HCT116 (cell line): ENCODE data around the gene ST7. TPM values are rescaled to one million over a fixed set of nuclear protein-coding genes. Genes with fewer than 3 reads are reported as not detected.

Experiments
- ATAC-seq: fragments of 200-7000 bp; cut with Tn5 transposase; 2 replicates; pipeline ENCODE4 v1.9.1; 2020; ENCODE audit warnings: mild to moderate bottlenecking, moderate library complexity
- BruUV-seq: library from RNA; stranded (reverse); fragments of 400-500 nt; replicated peaks from 2 replicates; lab custom pipeline; 2021; lab: Mats Ljungman, UMichigan
- CTCF ChIA-PET: fragments of 300-600 bp; sonication (Branson Sonifier 250); formaldehyde crosslinking; loops from one replicate; lab custom pipeline; 2021; ENCODE audit warnings: antibody characterized with exemption; lab: Charles Lee
- POLR2A ChIA-PET: fragments of 300-600, 350-600 bp; sonication (Branson Sonifier 250); formaldehyde crosslinking; loops from one replicate; lab custom pipeline; 2021; ENCODE audit warnings: antibody characterized with exemption; lab: Charles Lee
- RAD21 ChIA-PET, 2 experiments: fragments of 300-600 bp; sonication (Branson Sonifier 250); formaldehyde crosslinking; loops; one replicate each; lab custom pipeline; 2023; ENCODE audit warnings: low total read pairs in 2 of 2; ENCODE audit not compliant: uncharacterized antibody in 2 of 2, unreplicated experiment in 2 of 2, low non-redundant PET in 1 of 2; lab: Charles Lee
- DNase-seq: peaks from one replicate; pipeline ENCODE4 v3.0.0-alpha.2; 2010; ENCODE audit warnings: low read depth, low spot score
- H2AFZ ChIP-seq: fragments of 200-600 bp; shearing (Covaris generic), sonication (generic); 2 replicates; pipeline ENCODE4 v1.6.1; 2017; ENCODE audit warnings: low read depth, mixed run types, mixed read lengths, antibody characterized with exemption, low read length; ENCODE audit not compliant: poor library complexity, severe bottlenecking
- H3K27ac ChIP-seq: 2 replicates; pipeline ENCODE4 v1.5.1; 2012; ENCODE audit warnings: low read depth, low read length
- H3K27me3 ChIP-seq: fragments of 200-600 bp; sonication (generic); 2 replicates; pipeline ENCODE4 v1.6.1; 2016; ENCODE audit warnings: mixed run types, low read length, mixed read lengths; ENCODE audit not compliant: insufficient read depth
- H3K36me3 ChIP-seq, 2 experiments: fragments of 200-500 bp in 1 of 2; fragments of 200-600 bp in 1 of 2; sonication (Bioruptor generic) in 1 of 2; sonication (generic) in 1 of 2; 2 replicates each; pipeline versions ENCODE4 v1.5.1 to v1.6.1; 2014 to 2016; ENCODE audit warnings: low read length in 2 of 2, inconsistent platforms in 1 of 2, mixed read lengths in 1 of 2, mixed run types in 1 of 2; ENCODE audit not compliant: insufficient read depth in 2 of 2, control insufficient read depth in 1 of 2
- H3K4me1 ChIP-seq, 2 experiments: fragments of 200-600 bp in 1 of 2; sonication (generic) in 1 of 2; 2 replicates each; pipeline versions ENCODE4 v1.5.1 to v1.6.1; 2012 to 2017; ENCODE audit warnings: low read length in 2 of 2, inconsistent platforms in 1 of 2, mild to moderate bottlenecking in 1 of 2, mixed read lengths in 1 of 2, mixed run types in 1 of 2, moderate library complexity in 1 of 2; ENCODE audit not compliant: insufficient read depth in 2 of 2, control insufficient read depth in 1 of 2
- H3K4me2 ChIP-seq: fragments of 200-600 bp; sonication (generic); 2 replicates; pipeline ENCODE4 v1.6.1; 2017; ENCODE audit warnings: mixed run types, low read length, mixed read lengths
- H3K4me3 ChIP-seq, 2 experiments: fragments of 200-600 bp in 1 of 2; sonication (generic) in 1 of 2; replicated peaks in 1 of 2; 2 replicates each; pipeline ENCODE4 v1.5.1; 2011 to 2016; ENCODE audit warnings: low read length in 2 of 2, control low read depth in 1 of 2, low read depth in 1 of 2, mild to moderate bottlenecking in 1 of 2, mixed read lengths in 1 of 2, mixed run types in 1 of 2
- H3K79me2 ChIP-seq: fragments of 200-600 bp; sonication (generic); 2 replicates; pipeline ENCODE4 v1.6.1; 2017; ENCODE audit warnings: mild to moderate bottlenecking, mixed run types, low read length, moderate library complexity, mixed read lengths; ENCODE audit not compliant: insufficient read depth
- H3K9ac ChIP-seq: fragments of 200-600 bp; sonication (generic); 2 replicates; pipeline ENCODE4 v1.6.1; 2016; ENCODE audit warnings: low read length, mixed read lengths
- H3K9me2 ChIP-seq: fragments of 200-600 bp; sonication (generic), shearing (Covaris generic); 2 replicates; pipeline ENCODE4 v1.6.1; 2017; ENCODE audit warnings: mixed run types, mild to moderate bottlenecking, moderate library complexity; ENCODE audit not compliant: insufficient read depth
- H3K9me3 ChIP-seq, 2 experiments: fragments of 200-500 bp in 1 of 2; fragments of 200-600 bp in 1 of 2; sonication (Bioruptor generic) in 1 of 2; sonication (generic) in 1 of 2; 2 replicates each; pipeline ENCODE4 v1.6.1; 2014 to 2017; ENCODE audit warnings: low read length in 2 of 2, mixed read lengths in 2 of 2, inconsistent platforms in 1 of 2, low read depth in 1 of 2, mild to moderate bottlenecking in 1 of 2, mixed run types in 1 of 2, moderate library complexity in 1 of 2; ENCODE audit not compliant: control insufficient read depth in 1 of 2, insufficient read depth in 1 of 2
- H4K20me1 ChIP-seq: fragments of 200-600 bp; sonication (generic), shearing (Covaris generic); 2 replicates; pipeline ENCODE4 v1.6.1; 2017; ENCODE audit warnings: mixed run types, mild to moderate bottlenecking, moderate library complexity; ENCODE audit not compliant: insufficient read depth
- CBX3 ChIP-seq: IDR thresholded peaks from 2 replicates; pipeline ENCODE4 v1.6.1; 2012; ENCODE audit warnings: low read depth
- CEBPB ChIP-seq: IDR thresholded peaks from 2 replicates; pipeline ENCODE4 v1.6.1; 2012; ENCODE audit warnings: low read depth
- ELF1 ChIP-seq: IDR thresholded peaks from 2 replicates; pipeline ENCODE4 v1.6.1; 2012; ENCODE audit warnings: low read depth, borderline replicate concordance
- EZH2 ChIP-seq: fragments of 200-600 bp; sonication (generic); IDR thresholded peaks from 2 replicates; pipeline ENCODE4 v1.6.1; 2017; ENCODE audit warnings: antibody characterized with exemption, mixed run types
- POLR2A ChIP-seq: IDR thresholded peaks from 2 replicates; pipeline ENCODE4 v1.7.0; 2011; ENCODE audit warnings: borderline replicate concordance; ENCODE audit not compliant: insufficient read depth, insufficient read length; ENCODE audit errors: extremely low read depth
- POLR2AphosphoS5 ChIP-seq: IDR thresholded peaks from 2 replicates; pipeline ENCODE4 v1.6.1; 2011; ENCODE audit warnings: mild to moderate bottlenecking, low read depth, low read length, moderate library complexity
- RAD21 ChIP-seq: IDR thresholded peaks from 2 replicates; pipeline ENCODE4 v1.6.1; 2012; ENCODE audit warnings: low read depth, mild to moderate bottlenecking
- SIN3A ChIP-seq: IDR thresholded peaks from 2 replicates; pipeline ENCODE4 v1.6.1; 2012; ENCODE audit warnings: low read depth
- SP1 ChIP-seq: IDR thresholded peaks from 2 replicates; pipeline ENCODE4 v1.6.1; 2012; ENCODE audit warnings: low read depth
- TCF7L2 ChIP-seq: IDR thresholded peaks from 2 replicates; pipeline ENCODE4 v1.7.0; 2011; ENCODE audit warnings: borderline replicate concordance, inconsistent platforms; ENCODE audit not compliant: insufficient read depth, insufficient read length; ENCODE audit errors: extremely low read depth
- YY1 ChIP-seq: IDR thresholded peaks from 2 replicates; pipeline ENCODE4 v1.6.1; 2011; ENCODE audit warnings: low read length, low read depth, moderate library complexity, mild to moderate bottlenecking; ENCODE audit not compliant: insufficient replicate concordance; ENCODE audit errors: extremely low read depth
- ZBTB33 ChIP-seq: IDR thresholded peaks from 2 replicates; pipeline ENCODE4 v1.6.1; 2011; ENCODE audit warnings: mild to moderate bottlenecking, low read length, moderate library complexity; ENCODE audit not compliant: insufficient replicate concordance; ENCODE audit errors: extremely low read depth
- ZFX ChIP-seq: fragments of 450-650 bp; IDR thresholded peaks from 2 replicates; pipeline ENCODE4 v1.6.1; 2017
- intact Hi-C: fragments of 100-400 bp; cut with micrococcal nuclease; formaldehyde crosslinking; loops from 2 replicates; pipeline ENCODE4 v1.10.0; 2022
- total RNA-seq: library from RNA; stranded (reverse); gene quantifications from one replicate; pipeline ENCODE4 v1.2.1, GENCODE V29; 2021; ENCODE audit not compliant: unreplicated experiment
- TF ChIP-seq, protein P1 (sequence below): IDR thresholded peaks from 2 replicates; pipeline ENCODE4 v1.6.1; 2012
- TF ChIP-seq, protein P2 (sequence below), 3 experiments: fragments of 200-600 bp in 1 of 3; sonication (generic) in 1 of 3; IDR thresholded peaks in 2 of 3; conservative IDR thresholded peaks in 1 of 3; 2 replicates each; pipeline ENCODE4 v1.5.1; 2012 to 2017; ENCODE audit warnings: low read depth in 2 of 3, low read length in 2 of 3, antibody characterized with exemption in 1 of 3, borderline replicate concordance in 1 of 3, control low read depth in 1 of 3, mild to moderate bottlenecking in 1 of 3, mixed read lengths in 1 of 3, mixed run types in 1 of 3, moderate library complexity in 1 of 3; ENCODE audit not compliant: insufficient read depth in 1 of 3

Gene ST7
- total RNA-seq, 1 experiment from 2014 or later = 12.6 TPM

DNA sequence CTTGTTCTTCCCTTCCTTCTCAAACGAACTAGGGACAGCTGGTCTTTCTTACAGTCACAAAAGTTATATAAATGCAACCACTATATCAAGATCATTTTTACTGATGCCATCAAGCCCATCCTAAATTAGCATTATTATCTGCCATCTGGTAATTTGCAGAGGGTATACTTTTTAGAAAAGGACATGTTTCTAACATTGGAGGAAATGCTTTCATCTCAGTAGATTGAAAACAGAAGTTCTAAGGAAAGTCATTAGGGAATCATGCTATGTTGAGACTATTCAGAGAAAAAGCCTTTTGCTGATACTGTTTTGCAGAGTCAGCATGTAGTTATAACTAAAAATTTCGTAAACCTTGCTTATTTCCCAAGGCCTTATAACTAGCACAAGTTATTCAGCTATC lies 222.9 kb downstream of the ST7 start:
- RAD21 ChIA-PET = no interaction called here
- CTCF ChIA-PET = no interaction called here
- Histone ChIP-seq H3K27me3 (no peaks in the 10 kb centered on the region), H3K36me3 (no peaks in the 10 kb centered on the region), H3K4me2 (no peak overlapping the region), H3K4me1 (no peaks in the 10 kb centered on the region), H3K27ac (no peak overlapping the region), H4K20me1 (no peaks in the 10 kb centered on the region), H3K9ac (no peak overlapping the region), H3K79me2 (no peaks in the 10 kb centered on the region), H2AFZ (no peak overlapping the region), H3K4me3 (no peak overlapping the region), H3K9me3 (no peaks in the 10 kb centered on the region), H3K9me2 (no peaks in the 10 kb centered on the region)
- POLR2A ChIA-PET = no interaction called here
- intact Hi-C loops = no loop called here
- no TSS peak for BruUV-seq
- TF ChIP-seq POLR2A (no peak), SP1 (no peak), TCF7L2 (no peak), ZBTB33 (no peak), YY1 (no peak), RAD21 (no peak), EZH2 (no peak), ZFX (no peak), SIN3A (no peak), POLR2AphosphoS5 (no peak), ELF1 (no peak), CEBPB (no peak), CBX3 (no peak)
- TF ChIP-seq, protein P1, sequence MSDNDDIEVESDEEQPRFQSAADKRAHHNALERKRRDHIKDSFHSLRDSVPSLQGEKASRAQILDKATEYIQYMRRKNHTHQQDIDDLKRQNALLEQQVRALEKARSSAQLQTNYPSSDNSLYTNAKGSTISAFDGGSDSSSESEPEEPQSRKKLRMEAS = no peak
- TF ChIP-seq, protein P2, sequence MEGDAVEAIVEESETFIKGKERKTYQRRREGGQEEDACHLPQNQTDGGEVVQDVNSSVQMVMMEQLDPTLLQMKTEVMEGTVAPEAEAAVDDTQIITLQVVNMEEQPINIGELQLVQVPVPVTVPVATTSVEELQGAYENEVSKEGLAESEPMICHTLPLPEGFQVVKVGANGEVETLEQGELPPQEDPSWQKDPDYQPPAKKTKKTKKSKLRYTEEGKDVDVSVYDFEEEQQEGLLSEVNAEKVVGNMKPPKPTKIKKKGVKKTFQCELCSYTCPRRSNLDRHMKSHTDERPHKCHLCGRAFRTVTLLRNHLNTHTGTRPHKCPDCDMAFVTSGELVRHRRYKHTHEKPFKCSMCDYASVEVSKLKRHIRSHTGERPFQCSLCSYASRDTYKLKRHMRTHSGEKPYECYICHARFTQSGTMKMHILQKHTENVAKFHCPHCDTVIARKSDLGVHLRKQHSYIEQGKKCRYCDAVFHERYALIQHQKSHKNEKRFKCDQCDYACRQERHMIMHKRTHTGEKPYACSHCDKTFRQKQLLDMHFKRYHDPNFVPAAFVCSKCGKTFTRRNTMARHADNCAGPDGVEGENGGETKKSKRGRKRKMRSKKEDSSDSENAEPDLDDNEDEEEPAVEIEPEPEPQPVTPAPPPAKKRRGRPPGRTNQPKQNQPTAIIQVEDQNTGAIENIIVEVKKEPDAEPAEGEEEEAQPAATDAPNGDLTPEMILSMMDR (IDR thresholded peaks at IDR 0.05 in 2 of 3, conservative IDR thresholded peaks at IDR 0.05 in 1 of 3; ENCODE audit: borderline replicate concordance in 1 of 3, insufficient read depth in 1 of 3, low read depth in 2 of 3, low read length in 2 of 3) = no peak
- ATAC-seq (no peak), DNase-seq (no peak)
